Measurements from ENCODE around the gene RNF169.
A peak's percentile ranks its signal among the peaks of the same experiment; 100 is the strongest.

The RNF169 gene

DNA sequence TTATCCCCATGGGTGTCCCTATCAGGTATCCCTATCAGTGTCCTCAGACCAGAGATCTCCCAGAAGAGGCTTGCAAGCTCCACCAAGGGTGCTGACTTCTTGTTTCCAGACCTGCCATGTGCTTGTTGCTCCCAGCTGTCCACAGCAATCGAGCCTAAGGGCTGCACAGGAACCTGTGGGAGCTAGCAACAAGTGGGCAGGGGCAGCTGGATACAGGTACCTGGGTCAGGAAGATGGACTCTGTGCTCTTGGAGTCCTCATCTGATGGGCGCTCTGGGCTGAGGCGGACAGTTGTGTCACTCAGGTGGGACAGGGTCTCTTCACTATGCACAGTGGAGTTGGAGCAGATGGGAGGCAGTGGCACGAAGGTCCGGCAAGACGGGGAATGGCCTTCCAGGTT, 99.2 kb downstream of the RNF169 start:
- Histone ChIP-seq H3K23ac (ENCODE audit: low read depth, low read length, poor library complexity) (no peak overlapping the region), H2BK120ac (ENCODE audit: low read depth, low read length) (no peak overlapping the region), H3K27ac (replicated peaks; ENCODE audit: low read length) (no peak overlapping the region), H3K18ac (ENCODE audit: low read length) (no peak overlapping the region), H2BK12ac (ENCODE audit: low read length) (no peak overlapping the region), H3K79me1 (ENCODE audit: low read depth, low read length) (peaks cover 2% of the 10 kb centered on the region), H3K9ac (ENCODE audit: low read depth, low read length, poor library complexity) (no peak overlapping the region), H4K91ac (ENCODE audit: low read depth, low read length, poor library complexity) (no peak overlapping the region), H2AFZ (ENCODE audit: low read length) (no peak overlapping the region), H3K9me3 (replicated peaks in 1 of 2; ENCODE audit: control insufficient read depth in 2 of 2, insufficient read depth in 1 of 2, low read depth in 1 of 2, low read length in 2 of 2) (no peaks in the 10 kb centered on the region), H2AK5ac (ENCODE audit: low read depth, low read length) (no peak overlapping the region), H3K4me2 (ENCODE audit: insufficient read depth, low read length, poor library complexity, severe bottlenecking) (no peak overlapping the region), H4K8ac (ENCODE audit: low read depth, low read length) (no peak overlapping the region), H3K4me1 (ENCODE audit: control insufficient read depth in 2 of 2, insufficient read depth in 1 of 2, low read depth in 1 of 2, low read length in 2 of 2) (peaks cover 6 to 10% of the 10 kb centered on the region in 2 donors), H3K4ac (ENCODE audit: low read length) (no peak overlapping the region), H3K27me3 (ENCODE audit: control insufficient read depth in 3 of 3, insufficient read depth in 3 of 3, low read depth in 1 of 3, low read length in 3 of 3) (no peaks in the 10 kb centered on the region), H3K36me3 (replicated peaks in 1 of 2; ENCODE audit: control insufficient read depth in 2 of 2, insufficient read depth in 2 of 2, low read length in 2 of 2) (peaks cover 7 to 74% of the 10 kb centered on the region in 2 donors), H3K4me3 (ENCODE audit: low read length in 2 of 2) (no peak overlapping the region), H3K14ac (ENCODE audit: low read length) (peak overlapping the region; percentile 49), H2BK15ac (ENCODE audit: low read length) (no peak overlapping the region), H2BK5ac (ENCODE audit: low read length) (no peak overlapping the region)
- no CpG with 5 or more reads among the region's 6 CpGs for WGBS, 2 donors (ENCODE audit: extremely low coverage in 2 of 2, insufficient read length in 2 of 2, insufficient replicate concordance in 1 of 2)
- no peak for DNase-seq (ENCODE audit: low spot score)

DNA sequence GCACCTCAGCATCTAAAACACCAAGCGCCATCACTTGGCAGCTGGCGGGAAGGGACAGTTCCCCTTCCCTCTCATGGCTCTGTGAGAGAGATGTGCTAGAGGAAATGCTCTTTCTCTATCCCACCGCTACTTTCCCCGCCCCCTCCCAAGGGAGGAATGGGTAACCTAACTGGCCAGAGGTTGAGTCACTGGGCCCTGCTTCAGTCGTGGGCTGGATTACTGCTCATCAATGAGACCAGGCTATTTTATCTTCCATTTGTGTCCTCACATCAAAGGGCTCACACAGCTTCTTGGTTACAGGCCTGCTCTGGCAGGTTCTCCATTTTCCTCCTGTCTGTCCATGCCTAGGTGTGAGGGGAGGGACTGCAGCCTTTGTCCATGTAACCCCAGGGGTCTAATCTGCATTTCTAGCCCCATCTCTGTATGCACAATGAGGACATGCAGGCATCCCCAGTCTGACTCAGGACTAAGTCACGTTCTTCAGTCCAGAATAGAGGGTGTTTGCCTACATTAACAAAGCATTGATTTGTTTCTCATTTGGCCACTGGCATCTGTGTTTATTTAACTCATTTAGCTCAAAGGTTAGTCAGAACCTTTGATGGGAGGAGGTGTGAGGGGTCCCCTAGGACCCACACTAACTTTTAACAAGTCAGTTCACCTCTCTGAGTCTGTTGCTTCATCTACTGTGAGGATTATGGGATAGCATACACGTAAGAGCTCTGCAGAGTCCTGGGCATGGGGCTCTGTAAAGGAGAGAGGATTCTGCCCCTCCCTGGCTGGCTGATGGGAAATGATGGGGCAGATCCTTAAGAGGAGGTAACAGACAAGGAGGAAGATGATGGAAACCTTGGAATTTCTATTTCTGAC, 101.1 kb downstream of the RNF169 start:
- H2BK5ac ChIP-seq (ENCODE audit: low read length): no peak overlapping the region
- H2BK15ac ChIP-seq (ENCODE audit: low read length): no peak overlapping the region
- H3K23ac ChIP-seq (ENCODE audit: low read depth, low read length, poor library complexity): no peak overlapping the region
- no peak overlapping the region for H4K91ac ChIP-seq (ENCODE audit: low read depth, low read length, poor library complexity)
- no peak overlapping the region for H2AFZ ChIP-seq (ENCODE audit: low read length)
- no peak overlapping the region for H3K4me2 ChIP-seq (ENCODE audit: insufficient read depth, low read length, poor library complexity, severe bottlenecking)
- no peak overlapping the region for H3K9ac ChIP-seq (ENCODE audit: low read depth, low read length, poor library complexity)
- no peak overlapping the region for H2BK12ac ChIP-seq (ENCODE audit: low read length)
- no peak overlapping the region for H2BK120ac ChIP-seq (ENCODE audit: low read depth, low read length)
- H3K79me1 ChIP-seq (ENCODE audit: low read depth, low read length): peaks cover 2% of the 10 kb centered on the region
- no peak overlapping the region for H3K4ac ChIP-seq (ENCODE audit: low read length)
- H3K27me3 ChIP-seq (ENCODE audit: control insufficient read depth in 3 of 3, insufficient read depth in 3 of 3, low read depth in 1 of 3, low read length in 3 of 3): no peaks in the 10 kb centered on the region
- no peak overlapping the region for H4K8ac ChIP-seq (ENCODE audit: low read depth, low read length)
- no peaks in the 10 kb centered on the region for H3K9me3 ChIP-seq (replicated peaks in 1 of 2; ENCODE audit: control insufficient read depth in 2 of 2, insufficient read depth in 1 of 2, low read depth in 1 of 2, low read length in 2 of 2)
- peaks cover 6 to 10% of the 10 kb centered on the region in 2 donors for H3K4me1 ChIP-seq (ENCODE audit: control insufficient read depth in 2 of 2, insufficient read depth in 1 of 2, low read depth in 1 of 2, low read length in 2 of 2)
- H3K14ac ChIP-seq (ENCODE audit: low read length): no peak overlapping the region
- DNase-seq (ENCODE audit: low spot score): peak; percentile 17
- H3K27ac ChIP-seq (replicated peaks; ENCODE audit: low read length): peak overlapping the region; percentile 3
- no peak overlapping the region for H3K4me3 ChIP-seq (ENCODE audit: low read length in 2 of 2)
- no peak overlapping the region for H3K18ac ChIP-seq (ENCODE audit: low read length)
- peaks cover 2 to 60% of the 10 kb centered on the region in 2 donors for H3K36me3 ChIP-seq (replicated peaks in 1 of 2; ENCODE audit: control insufficient read depth in 2 of 2, insufficient read depth in 2 of 2, low read length in 2 of 2)
- no peak overlapping the region for H2AK5ac ChIP-seq (ENCODE audit: low read depth, low read length)
- WGBS, 2 donors (ENCODE audit: extremely low coverage in 2 of 2, insufficient read length in 2 of 2, insufficient replicate concordance in 1 of 2): no CpG with 5 or more reads among the region's 7 CpGs

DNA sequence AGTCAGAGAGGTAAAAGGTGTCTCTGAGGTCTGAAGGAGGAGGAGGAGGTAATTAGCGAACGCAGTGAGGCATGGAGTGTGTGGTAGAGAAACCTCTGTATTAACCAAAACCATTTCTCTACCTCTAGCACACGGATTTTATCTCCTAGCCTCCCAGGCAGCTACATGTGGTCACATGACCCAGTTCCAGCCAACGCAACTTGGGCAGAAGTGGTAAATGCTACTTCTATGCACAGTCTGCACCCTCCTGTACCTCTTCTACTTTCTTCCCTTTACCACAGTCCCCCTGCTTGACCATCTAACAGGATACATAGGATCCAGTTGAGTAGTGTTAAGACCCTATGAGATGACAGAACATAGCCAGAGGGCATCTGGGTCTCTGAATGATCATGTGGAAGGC, 104.6 kb downstream of the RNF169 start:
- no peak overlapping the region for H3K4ac ChIP-seq (ENCODE audit: low read length)
- peaks cover 2% of the 10 kb centered on the region for H3K79me1 ChIP-seq (ENCODE audit: low read depth, low read length)

DNA sequence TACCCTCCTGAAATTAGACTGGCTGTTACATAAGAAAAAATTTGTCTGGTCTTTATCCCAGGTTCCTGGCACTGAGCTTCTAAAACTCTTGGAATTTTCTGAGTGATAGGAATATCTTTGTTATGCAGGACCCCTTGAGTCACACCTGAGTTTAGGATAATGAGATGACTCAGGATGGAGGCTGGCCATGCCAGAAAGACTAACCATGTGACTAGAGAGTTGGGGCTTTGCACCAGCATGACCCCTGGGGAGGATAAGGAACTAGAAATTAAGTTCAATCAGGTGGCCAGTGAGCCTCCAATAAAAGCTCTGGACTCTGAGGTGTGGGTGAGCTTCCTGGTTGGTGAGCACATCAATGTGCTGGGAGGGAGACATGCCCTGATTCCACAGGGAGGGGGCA, 112.1 kb downstream of the RNF169 start:
- H2BK12ac ChIP-seq (ENCODE audit: low read length): no peak overlapping the region
- no peaks in the 10 kb centered on the region for H3K4me1 ChIP-seq (ENCODE audit: control insufficient read depth in 2 of 2, insufficient read depth in 1 of 2, low read depth in 1 of 2, low read length in 2 of 2)
- no peak overlapping the region for H3K14ac ChIP-seq (ENCODE audit: low read length)
- H2AFZ ChIP-seq (ENCODE audit: low read length): no peak overlapping the region
- H3K4me3 ChIP-seq (ENCODE audit: low read length in 2 of 2): peak overlapping the region in 1 of 2 donors; percentile 38
- H3K27me3 ChIP-seq (ENCODE audit: control insufficient read depth in 3 of 3, insufficient read depth in 3 of 3, low read depth in 1 of 3, low read length in 3 of 3): no peaks in the 10 kb centered on the region
- no peak overlapping the region for H2BK15ac ChIP-seq (ENCODE audit: low read length)
- no peak overlapping the region for H2AK5ac ChIP-seq (ENCODE audit: low read depth, low read length)
- H3K4ac ChIP-seq (ENCODE audit: low read length): no peak overlapping the region
- peaks cover 24 to 64% of the 10 kb centered on the region in 2 donors for H3K36me3 ChIP-seq (replicated peaks in 1 of 2; ENCODE audit: control insufficient read depth in 2 of 2, insufficient read depth in 2 of 2, low read length in 2 of 2)
- H3K27ac ChIP-seq (replicated peaks; ENCODE audit: low read length): no peak overlapping the region
- H4K8ac ChIP-seq (ENCODE audit: low read depth, low read length): no peak overlapping the region
- H3K4me2 ChIP-seq (ENCODE audit: insufficient read depth, low read length, poor library complexity, severe bottlenecking): no peak overlapping the region
- no peak overlapping the region for H3K18ac ChIP-seq (ENCODE audit: low read length)
- H3K9ac ChIP-seq (ENCODE audit: low read depth, low read length, poor library complexity): no peak overlapping the region
- no peak for DNase-seq (ENCODE audit: low spot score)
- no peak overlapping the region for H2BK5ac ChIP-seq (ENCODE audit: low read length)
- no peak overlapping the region for H2BK120ac ChIP-seq (ENCODE audit: low read depth, low read length)
- H3K23ac ChIP-seq (ENCODE audit: low read depth, low read length, poor library complexity): peak overlapping the region; percentile 25
- H3K79me1 ChIP-seq (ENCODE audit: low read depth, low read length): no peaks in the 10 kb centered on the region
- peaks cover 25 to 38% of the 10 kb centered on the region in 2 donors for H3K9me3 ChIP-seq (replicated peaks in 1 of 2; ENCODE audit: control insufficient read depth in 2 of 2, insufficient read depth in 1 of 2, low read depth in 1 of 2, low read length in 2 of 2)
- H4K91ac ChIP-seq (ENCODE audit: low read depth, low read length, poor library complexity): no peak overlapping the region

More for the DNA sequence above, 104.6 kb downstream of the RNF169 start:
- peaks cover 6 to 10% of the 10 kb centered on the region in 2 donors for H3K4me1 ChIP-seq (ENCODE audit: control insufficient read depth in 2 of 2, insufficient read depth in 1 of 2, low read depth in 1 of 2, low read length in 2 of 2)
- no peak for DNase-seq (ENCODE audit: low spot score)
- H2BK12ac ChIP-seq (ENCODE audit: low read length): no peak overlapping the region
- H3K4me3 ChIP-seq (ENCODE audit: low read length in 2 of 2): no peak overlapping the region
- no peak overlapping the region for H2BK15ac ChIP-seq (ENCODE audit: low read length)
- H2AFZ ChIP-seq (ENCODE audit: low read length): no peak overlapping the region
- no peak overlapping the region for H3K18ac ChIP-seq (ENCODE audit: low read length)
- H3K9ac ChIP-seq (ENCODE audit: low read depth, low read length, poor library complexity): no peak overlapping the region
- H4K91ac ChIP-seq (ENCODE audit: low read depth, low read length, poor library complexity): no peak overlapping the region
- no peak overlapping the region for H2BK5ac ChIP-seq (ENCODE audit: low read length)
- no peak overlapping the region for H3K4me2 ChIP-seq (ENCODE audit: insufficient read depth, low read length, poor library complexity, severe bottlenecking)
- peaks cover 5 to 44% of the 10 kb centered on the region in 2 donors for H3K36me3 ChIP-seq (replicated peaks in 1 of 2; ENCODE audit: control insufficient read depth in 2 of 2, insufficient read depth in 2 of 2, low read length in 2 of 2)
- H3K23ac ChIP-seq (ENCODE audit: low read depth, low read length, poor library complexity): no peak overlapping the region
- no peak overlapping the region for H2AK5ac ChIP-seq (ENCODE audit: low read depth, low read length)
- H3K27ac ChIP-seq (replicated peaks; ENCODE audit: low read length): no peak overlapping the region
- no CpG with 5 or more reads among the region's 4 CpGs for WGBS, 2 donors (ENCODE audit: extremely low coverage in 2 of 2, insufficient read length in 2 of 2, insufficient replicate concordance in 1 of 2)
- no peaks in the 10 kb centered on the region for H3K9me3 ChIP-seq (replicated peaks in 1 of 2; ENCODE audit: control insufficient read depth in 2 of 2, insufficient read depth in 1 of 2, low read depth in 1 of 2, low read length in 2 of 2)
- no peak overlapping the region for H3K14ac ChIP-seq (ENCODE audit: low read length)
- H3K27me3 ChIP-seq (ENCODE audit: control insufficient read depth in 3 of 3, insufficient read depth in 3 of 3, low read depth in 1 of 3, low read length in 3 of 3): no peaks in the 10 kb centered on the region
- H4K8ac ChIP-seq (ENCODE audit: low read depth, low read length): no peak overlapping the region
- no peak overlapping the region for H2BK120ac ChIP-seq (ENCODE audit: low read depth, low read length)

All from neuronal stem cell (in vitro differentiated cells).